Measurements from ENCODE around the gene ATP1B3.

GRCh38 chr3:141945726-141946485, 69.5 kb downstream of the ATP1B3 start:
- TF ChIP-seq CTCF (IDR thresholded peaks at IDR 0.05; ENCODE audit: insufficient read depth, low read depth, low read length): no peak
- TF ChIP-seq EZH2 (IDR thresholded peaks at IDR 0.05; ENCODE audit: insufficient read depth, low read length): no peak
